Right lung (tissue), 10 donors: ENCODE results near the gene C20orf141. TPM values are rescaled to one million over a fixed set of nuclear protein-coding genes. Genes with fewer than 3 reads are reported as not detected.
"Not testable (repeated sequence)": the region's sequence is repeated elsewhere in the genome, so short reads cannot be mapped to it uniquely, and the experiment has no call there.

Experiments used
- DNase-seq, 2 donors: peaks; one replicate each; pipeline ENCODE4 v3.0.0-alpha.2; 2013
- long read RNA-seq, 8 donors: transcript quantifications; one replicate each; lab custom pipeline, GENCODE V29; 2026
- polyA plus RNA-seq, 5 donors: library from polyadenylated mRNA; unstranded; fragments of 120-200 nt; gene quantifications; one replicate each; pipeline versions ENCODE4 v1.2.1 to v1.2.3, GENCODE V29; 2013; ENCODE audit warnings: inconsistent platforms in 1 of 5, low replicate concordance in 1 of 5; ENCODE audit not compliant: insufficient read length in 5 of 5, insufficient read depth in 1 of 5

The C20orf141 gene, protein sequence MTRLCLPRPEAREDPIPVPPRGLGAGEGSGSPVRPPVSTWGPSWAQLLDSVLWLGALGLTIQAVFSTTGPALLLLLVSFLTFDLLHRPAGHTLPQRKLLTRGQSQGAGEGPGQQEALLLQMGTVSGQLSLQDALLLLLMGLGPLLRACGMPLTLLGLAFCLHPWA
- not detected for polyA plus RNA-seq
- long read RNA-seq, donor 1 = 0 reads
- long read RNA-seq, donor 2 = 0 reads
- long read RNA-seq, donor 3 = 0 reads
- long read RNA-seq, donor 4 = 0 reads
- long read RNA-seq, donor 5 = 0 reads
- long read RNA-seq, donor 6 = 0 reads
- long read RNA-seq, donor 7 = 0 reads
- long read RNA-seq, donor 8 = 0 reads

- no peak for DNase-seq
These were observed at the start of gene C20orf141 for GRCh38 chr20:2814587-2815051. Gene C20orf141, plus strand, starts transcription at chr20:2814987. Its CDS starts 198 bp downstream, at chr20:2815185.

GRCh38 chr20:2767768-2768631, 46.8 kb upstream of the C20orf141 start:
- peak; percentile 37 to 41 for DNase-seq

DNA sequence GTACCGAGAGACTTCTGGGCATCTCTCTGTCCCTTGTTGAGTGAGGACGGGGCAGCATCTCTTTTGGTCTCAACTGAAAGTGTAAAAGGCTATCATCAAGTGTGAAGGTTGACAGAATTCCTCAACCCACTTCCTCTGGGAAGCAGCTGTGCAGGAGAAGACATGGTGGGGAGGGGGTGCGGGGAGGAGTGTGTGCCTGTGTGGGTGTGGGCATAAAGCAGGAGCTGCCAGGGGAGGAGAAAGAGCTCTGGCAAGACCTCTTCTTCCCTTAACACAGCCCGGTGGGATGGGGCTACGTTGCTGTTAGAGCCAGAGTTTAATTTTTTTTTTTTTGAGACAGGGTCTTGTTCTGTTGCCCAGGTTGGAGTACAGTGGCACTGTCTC, 46.2 kb upstream of the C20orf141 start:
- DNase-seq = no peak

DNA sequence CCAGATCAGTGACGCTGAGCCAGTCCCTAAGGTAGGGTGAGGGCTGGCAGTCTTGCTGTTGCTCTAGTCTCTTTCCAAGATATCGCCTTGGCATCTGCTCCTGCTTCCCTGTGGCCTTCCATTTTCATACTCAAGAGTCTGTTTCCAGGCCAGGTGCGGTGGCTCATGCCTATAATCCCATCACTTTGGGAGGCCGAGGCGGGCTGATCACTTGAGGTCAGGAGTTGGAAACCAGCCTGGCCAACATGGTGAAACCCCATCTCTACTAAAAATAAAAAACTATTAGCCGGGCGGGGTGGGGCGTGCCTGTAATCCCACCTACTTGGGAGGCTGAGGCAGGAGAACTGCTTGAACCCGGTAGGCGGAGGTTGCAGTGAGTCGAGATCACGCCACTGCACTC, 44.7 kb upstream of the C20orf141 start:
- DNase-seq = not testable (repeated sequence)

DNA sequence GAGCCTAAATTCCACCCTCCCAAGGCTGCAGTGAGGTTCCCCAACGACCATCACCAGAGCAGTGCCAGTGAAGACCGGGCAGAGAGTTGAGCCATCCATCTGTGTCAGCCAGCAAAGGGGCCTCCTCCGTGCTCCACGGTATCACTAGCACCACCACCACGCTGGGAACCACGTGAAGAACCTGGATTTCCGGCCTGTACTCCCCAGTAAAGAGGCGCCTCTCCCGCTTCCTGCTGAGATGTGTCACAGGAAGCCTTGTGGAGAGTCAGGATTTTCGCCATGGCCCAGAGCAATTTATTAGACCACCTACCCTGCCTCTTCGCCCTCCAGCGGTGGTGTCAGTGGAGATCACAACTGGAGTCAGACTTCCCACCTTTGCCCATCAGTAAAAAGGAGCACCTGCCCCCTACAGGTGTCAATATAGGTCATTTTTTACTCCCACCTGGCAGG, 43.1 kb upstream of the C20orf141 start:
- no peak for DNase-seq

GRCh38 chr20:2773812-2774211, 41.0 kb upstream of the C20orf141 start:
- no peak for DNase-seq

GRCh38 chr20:2775139-2775538, 39.6 kb upstream of the C20orf141 start:
- no peak for DNase-seq

DNA sequence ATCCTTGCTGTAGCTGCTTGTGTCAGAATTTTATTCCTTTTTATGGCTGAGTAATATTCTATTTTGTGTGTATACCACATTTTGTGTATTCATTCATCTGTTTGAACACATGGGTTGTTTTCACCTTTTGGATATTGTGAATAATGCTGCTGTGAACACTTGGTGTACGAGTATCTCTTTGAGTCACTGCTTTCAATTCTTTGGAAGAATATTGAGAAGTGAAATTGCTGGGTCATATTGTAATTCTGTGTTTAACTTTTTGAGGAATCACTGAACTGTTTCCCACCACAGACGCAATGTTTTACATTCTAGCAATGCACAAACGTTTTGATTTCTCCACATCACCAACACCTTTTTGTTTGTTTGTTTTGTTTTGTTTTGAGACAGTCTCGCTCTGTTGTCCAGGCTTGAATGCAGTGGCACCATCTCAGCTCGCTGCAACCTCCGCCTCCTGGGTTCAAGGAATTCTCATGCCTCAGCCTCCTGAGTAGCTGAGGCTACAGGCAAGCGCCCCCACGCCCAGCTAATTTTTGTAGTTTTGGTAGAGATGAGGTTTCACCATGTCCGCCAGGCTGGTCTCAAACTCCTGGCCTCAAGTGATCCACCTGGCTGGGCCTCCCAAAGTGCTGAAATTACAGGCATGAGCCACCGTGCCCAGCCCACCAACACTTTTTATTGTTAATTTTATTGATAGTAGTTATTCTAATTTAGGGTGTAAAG, 36.0 kb upstream of the C20orf141 start:
- DNase-seq = no peak

- DNase-seq = no peak
These were observed 33.8 kb upstream of the C20orf141 start for GRCh38 chr20:2780948-2781347.

DNA sequence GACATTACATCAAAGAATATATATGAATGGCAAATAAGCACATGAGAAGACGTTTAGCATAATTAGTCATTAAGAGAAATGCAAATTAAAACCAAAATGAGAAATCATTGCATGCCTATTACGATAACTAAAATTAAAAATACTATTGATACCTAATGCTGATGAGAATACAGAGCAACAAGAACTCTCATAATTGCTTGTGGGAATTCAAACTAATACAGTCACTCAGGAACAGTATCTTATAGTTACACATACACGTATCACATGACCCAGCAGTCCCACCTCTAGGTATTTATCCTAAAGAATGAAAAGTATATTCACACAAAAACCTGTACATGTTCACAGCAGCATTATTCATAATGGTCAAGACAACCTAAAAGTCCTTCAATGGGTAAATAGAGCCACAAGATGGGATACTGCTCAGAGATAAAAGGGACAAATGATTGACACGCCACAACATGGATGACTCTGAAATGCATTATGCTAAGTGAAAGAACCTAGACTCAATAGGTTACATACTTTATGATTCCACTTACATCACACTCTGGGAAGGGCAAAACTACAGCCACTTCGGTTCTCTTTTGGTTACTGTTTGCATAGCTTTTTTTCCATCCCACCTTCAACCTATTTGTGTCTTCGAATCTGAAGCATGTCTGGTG, 30.8 kb upstream of the C20orf141 start:
- DNase-seq = no peak

- DNase-seq = no peak
These were observed 21.3 kb upstream of the C20orf141 start for GRCh38 chr20:2793471-2793870.

- DNase-seq = no peak
These were observed 20.5 kb upstream of the C20orf141 start for GRCh38 chr20:2794202-2794748.

DNA sequence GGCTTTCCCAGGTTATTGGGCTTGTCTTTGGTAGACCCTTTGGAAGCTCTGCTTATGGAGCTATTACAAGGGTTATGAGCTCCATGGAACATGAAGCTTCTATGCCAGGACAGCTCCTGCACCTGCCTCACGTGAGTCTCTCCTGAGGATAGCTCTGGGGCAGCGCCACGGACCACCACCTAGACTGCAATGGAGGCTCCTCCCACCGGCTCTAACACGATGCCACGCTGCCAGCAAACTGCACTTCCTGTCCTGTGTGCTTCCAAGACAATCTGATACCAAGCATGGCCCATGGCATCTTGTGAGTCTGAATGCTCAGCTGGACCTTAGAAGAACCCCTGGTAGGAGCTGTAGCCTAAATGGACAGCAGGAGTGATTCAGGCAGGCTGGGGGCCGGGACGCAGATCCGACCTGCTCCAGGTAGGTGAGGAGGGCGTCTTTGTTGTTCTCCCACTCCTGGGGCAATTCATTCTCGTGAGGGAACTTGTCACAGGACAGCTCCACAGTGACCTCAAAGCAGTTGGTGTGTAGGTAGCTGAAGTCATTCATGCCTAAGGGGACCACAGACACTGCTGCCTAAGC, 19.8 kb upstream of the C20orf141 start:
- DNase-seq = no peak

- no peak for DNase-seq
These were observed 19.3 kb upstream of the C20orf141 start for GRCh38 chr20:2795451-2795850.

- no peak for DNase-seq
These were observed 18.7 kb upstream of the C20orf141 start for GRCh38 chr20:2796011-2796660.

DNA sequence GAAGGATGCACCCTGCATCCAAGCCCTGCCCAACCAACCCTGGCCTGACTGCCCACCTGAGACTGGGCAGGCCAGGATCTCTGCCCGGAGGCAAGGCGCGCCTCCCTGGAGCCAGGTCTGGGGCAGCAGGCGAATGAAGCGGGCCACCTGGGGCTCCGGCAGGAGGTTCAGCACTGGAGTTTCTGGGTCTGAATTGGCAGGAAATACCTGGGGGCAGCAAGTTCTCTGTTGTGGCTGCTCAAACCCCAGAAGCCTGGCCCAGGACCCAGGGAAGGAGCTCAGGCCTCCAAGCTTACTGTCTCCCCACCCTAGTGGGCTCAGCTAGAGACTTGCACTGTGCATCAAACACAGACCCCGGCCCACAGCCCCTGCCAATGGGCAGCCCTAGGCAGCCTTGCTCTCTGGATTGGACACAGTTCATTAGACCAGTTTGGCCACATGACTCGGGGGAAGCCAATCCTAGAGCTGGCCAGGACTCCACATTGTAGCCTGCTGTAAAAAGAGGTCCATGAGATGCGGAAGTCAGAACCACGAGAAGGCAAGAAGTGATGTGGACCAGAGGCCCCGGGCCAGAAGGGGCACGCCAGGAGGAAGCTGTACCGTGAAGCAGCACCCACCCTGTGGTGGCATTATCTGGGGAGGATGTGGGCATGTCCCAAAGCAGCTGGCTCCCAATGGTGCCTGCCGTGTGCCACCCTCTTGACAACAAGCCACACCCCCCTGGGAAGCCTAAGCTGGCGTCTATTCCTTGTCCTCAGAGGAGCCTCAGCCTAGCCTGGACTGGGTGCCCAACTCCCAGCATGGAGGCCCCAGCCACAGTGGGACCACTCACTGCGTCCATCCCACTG, 17.4 kb upstream of the C20orf141 start:
- DNase-seq = no peak

- no peak for DNase-seq
These were observed 16.5 kb upstream of the C20orf141 start for GRCh38 chr20:2798095-2798805.

GRCh38 chr20:2798814-2799213, 16.0 kb upstream of the C20orf141 start:
- DNase-seq = no peak

DNA sequence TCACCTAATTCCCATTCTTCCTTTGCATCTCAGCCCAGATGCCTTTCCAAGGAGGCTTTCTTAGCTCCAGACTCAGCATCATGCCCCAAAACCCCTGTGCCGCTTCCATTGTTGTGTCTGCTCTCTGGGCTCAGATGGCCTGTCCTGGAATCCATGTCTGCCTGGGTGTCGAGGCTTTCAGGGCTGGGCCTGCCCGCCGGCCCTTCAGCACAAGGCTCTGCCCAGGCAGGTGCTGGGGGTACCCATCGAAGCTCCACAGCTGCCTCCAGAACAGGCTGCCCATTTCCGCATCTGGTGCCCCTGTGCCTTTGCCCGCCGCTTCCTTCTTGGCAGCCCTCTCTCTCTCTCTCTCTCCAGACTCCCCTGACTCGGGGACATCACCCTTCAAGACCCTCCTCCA, 15.5 kb upstream of the C20orf141 start:
- no peak for DNase-seq
